ENCODE measurements around the gene ARPP21.

GRCh38 chr3:35745351-35745750 lies 106.0 kb downstream of the ARPP21 start:
- TF ChIP-seq EZH2 (IDR thresholded peaks at IDR 0.05; ENCODE audit: borderline replicate concordance, low read depth, low read length, severe bottlenecking) (no peak), CTCF (IDR thresholded peaks at IDR 0.05; ENCODE audit: extremely low read depth in 1 of 2, insufficient read depth in 1 of 2, low read depth in 1 of 2, low read length in 2 of 2) (no peak)

Data from endothelial cell of umbilical vein (primary cell).